Glutamatergic neuron (in vitro differentiated cells): ENCODE measurements around the gene ESD. TPM values are rescaled to one million over a fixed set of nuclear protein-coding genes. Genes with fewer than 3 reads are reported as not detected.
A peak's percentile ranks its signal among the peaks of the same experiment; 100 is the strongest.

Experiments used
- DNase-seq: peaks from one replicate; pipeline ENCODE4 v3.0.0; 2022
- H3K27ac Mint-ChIP-seq: one replicate; pipeline ENCODE4 v1.8.0; 2020; ENCODE audit warnings: mild to moderate bottlenecking, mixed read lengths, inconsistent platforms; ENCODE audit not compliant: unreplicated experiment
- H3K27me3 Mint-ChIP-seq: one replicate; pipeline ENCODE4 v1.8.0; 2020; ENCODE audit warnings: mild to moderate bottlenecking, moderate library complexity, mixed read lengths, inconsistent platforms; ENCODE audit not compliant: unreplicated experiment
- H3K36me3 Mint-ChIP-seq: one replicate; pipeline ENCODE4 v1.8.0; 2020; ENCODE audit warnings: mild to moderate bottlenecking, mixed read lengths, inconsistent platforms; ENCODE audit not compliant: unreplicated experiment
- H3K4me1 Mint-ChIP-seq: one replicate; pipeline ENCODE4 v1.8.0; 2020; ENCODE audit warnings: mild to moderate bottlenecking, low read depth, mixed read lengths, inconsistent platforms; ENCODE audit not compliant: unreplicated experiment
- H3K4me3 Mint-ChIP-seq: one replicate; pipeline ENCODE4 v1.8.0; 2020; ENCODE audit warnings: mild to moderate bottlenecking, mixed read lengths, inconsistent platforms; ENCODE audit not compliant: unreplicated experiment
- H3K9me3 Mint-ChIP-seq: one replicate; pipeline ENCODE4 v1.8.0; 2020; ENCODE audit warnings: mild to moderate bottlenecking, moderate library complexity, mixed read lengths, inconsistent platforms; ENCODE audit not compliant: unreplicated experiment
- total RNA-seq: library from RNA; stranded (reverse); fragmentation: NEBNext Ultra II Directional; extraction: Animal tissue kit (Norgen Biotek cat#: 25700); gene quantifications from one replicate; pipeline ENCODE4 v1.2.1, GENCODE V29; 2021; ENCODE audit not compliant: unreplicated experiment
- TF ChIP-seq, protein P1 (sequence below): fragments of 200-600 bp; sonication (generic); IDR thresholded peaks from one replicate; pipeline ENCODE4 v1.5.0; 2021; ENCODE audit not compliant: partially characterized antibody, unreplicated experiment

Gene ESD
- total RNA-seq, 1 donor from 2014 or later, result 90.4 TPM

DNA sequence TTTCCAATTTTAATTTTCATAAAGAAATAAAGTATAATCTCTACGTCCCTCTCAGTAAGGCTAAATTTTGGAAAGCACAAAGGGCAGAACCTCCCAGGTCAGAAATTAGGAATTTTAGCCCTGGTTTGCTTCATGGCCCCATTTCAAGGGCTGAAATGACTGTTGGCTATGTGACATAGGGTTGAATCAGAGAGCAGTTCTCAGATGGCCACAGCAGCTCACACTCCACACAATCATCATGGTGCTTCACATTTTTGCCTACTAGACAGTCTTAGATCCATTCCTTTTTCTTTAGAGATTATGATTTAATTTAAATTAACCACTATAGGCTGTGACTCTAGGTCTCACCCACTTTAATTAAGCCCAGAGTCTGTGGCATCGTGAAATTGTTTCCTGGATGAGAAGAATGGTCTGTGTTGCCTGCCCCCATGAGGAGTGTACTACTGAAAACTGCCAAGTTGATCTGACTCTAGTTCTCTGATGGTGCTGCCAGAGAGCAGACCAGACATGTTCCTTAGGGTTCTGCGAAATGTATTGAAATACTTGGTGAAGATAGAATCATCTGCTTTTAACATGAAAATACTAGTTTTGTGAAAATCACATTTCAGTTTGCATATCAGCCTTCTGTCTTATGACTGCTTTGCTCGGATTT lies 57.4 kb downstream of the ESD start:
- Mint-ChIP-seq H3K9me3 (no peaks in the 10 kb centered on the region), H3K27ac (peak overlapping the region; percentile 64), H3K4me1 (peaks cover 14% of the 10 kb centered on the region), H3K4me3 (no peak overlapping the region), H3K36me3 (no peaks in the 10 kb centered on the region), H3K27me3 (no peaks in the 10 kb centered on the region)
- DNase-seq, result no peak
- TF ChIP-seq, protein P1, sequence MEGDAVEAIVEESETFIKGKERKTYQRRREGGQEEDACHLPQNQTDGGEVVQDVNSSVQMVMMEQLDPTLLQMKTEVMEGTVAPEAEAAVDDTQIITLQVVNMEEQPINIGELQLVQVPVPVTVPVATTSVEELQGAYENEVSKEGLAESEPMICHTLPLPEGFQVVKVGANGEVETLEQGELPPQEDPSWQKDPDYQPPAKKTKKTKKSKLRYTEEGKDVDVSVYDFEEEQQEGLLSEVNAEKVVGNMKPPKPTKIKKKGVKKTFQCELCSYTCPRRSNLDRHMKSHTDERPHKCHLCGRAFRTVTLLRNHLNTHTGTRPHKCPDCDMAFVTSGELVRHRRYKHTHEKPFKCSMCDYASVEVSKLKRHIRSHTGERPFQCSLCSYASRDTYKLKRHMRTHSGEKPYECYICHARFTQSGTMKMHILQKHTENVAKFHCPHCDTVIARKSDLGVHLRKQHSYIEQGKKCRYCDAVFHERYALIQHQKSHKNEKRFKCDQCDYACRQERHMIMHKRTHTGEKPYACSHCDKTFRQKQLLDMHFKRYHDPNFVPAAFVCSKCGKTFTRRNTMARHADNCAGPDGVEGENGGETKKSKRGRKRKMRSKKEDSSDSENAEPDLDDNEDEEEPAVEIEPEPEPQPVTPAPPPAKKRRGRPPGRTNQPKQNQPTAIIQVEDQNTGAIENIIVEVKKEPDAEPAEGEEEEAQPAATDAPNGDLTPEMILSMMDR, result no peak

DNA sequence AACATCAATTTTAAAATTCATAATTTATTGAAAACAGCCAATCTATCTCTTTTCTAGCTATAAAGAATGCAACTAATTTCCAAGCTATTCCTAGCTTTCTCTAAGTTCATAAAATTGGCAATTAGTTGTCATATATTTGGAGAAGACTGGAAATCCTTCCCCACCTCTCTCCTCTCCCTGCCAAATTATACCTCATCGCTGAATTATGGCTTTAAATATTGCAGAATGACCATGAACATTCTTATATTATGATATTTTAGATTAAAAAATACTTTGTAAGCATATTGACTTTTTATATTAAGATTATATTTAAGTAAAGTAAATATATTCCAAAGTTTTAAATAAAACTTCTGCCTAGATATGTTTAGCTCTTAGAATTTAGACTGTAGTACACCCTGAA lies 58.2 kb downstream of the ESD start:
- no peaks in the 10 kb centered on the region for H3K9me3 Mint-ChIP-seq
- no peak overlapping the region for H3K4me3 Mint-ChIP-seq
- peaks cover 15% of the 10 kb centered on the region for H3K4me1 Mint-ChIP-seq
- DNase-seq, result no peak
- no peaks in the 10 kb centered on the region for H3K36me3 Mint-ChIP-seq
- no peaks in the 10 kb centered on the region for H3K27me3 Mint-ChIP-seq
- TF ChIP-seq, protein P1, result no peak
- no peak overlapping the region for H3K27ac Mint-ChIP-seq

DNA sequence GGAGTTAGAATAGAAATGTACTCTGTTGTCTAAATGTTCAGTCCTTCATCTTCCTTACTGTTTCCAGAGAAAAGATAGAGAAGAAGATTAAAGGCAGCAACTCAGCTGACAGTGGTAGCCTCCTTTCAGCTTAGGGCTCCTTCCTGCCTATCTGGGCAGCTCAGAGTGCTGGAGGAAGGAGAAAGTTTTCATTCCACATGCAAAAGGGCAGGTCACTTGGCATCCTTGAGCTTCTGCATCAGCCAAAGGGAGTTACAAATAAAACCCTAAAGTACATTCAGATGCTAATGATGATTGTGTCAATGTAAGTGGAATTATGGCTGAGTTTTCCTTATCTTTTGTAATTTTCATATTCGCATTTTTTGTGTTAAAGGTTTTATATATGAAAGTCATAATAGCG lies 58.9 kb downstream of the ESD start:
- Mint-ChIP-seq H3K27me3 (no peaks in the 10 kb centered on the region), H3K36me3 (no peaks in the 10 kb centered on the region), H3K9me3 (no peaks in the 10 kb centered on the region), H3K4me3 (no peak overlapping the region), H3K27ac (no peak overlapping the region), H3K4me1 (peaks cover 15% of the 10 kb centered on the region)
- TF ChIP-seq, protein P1, result no peak
- DNase-seq, result no peak

DNA sequence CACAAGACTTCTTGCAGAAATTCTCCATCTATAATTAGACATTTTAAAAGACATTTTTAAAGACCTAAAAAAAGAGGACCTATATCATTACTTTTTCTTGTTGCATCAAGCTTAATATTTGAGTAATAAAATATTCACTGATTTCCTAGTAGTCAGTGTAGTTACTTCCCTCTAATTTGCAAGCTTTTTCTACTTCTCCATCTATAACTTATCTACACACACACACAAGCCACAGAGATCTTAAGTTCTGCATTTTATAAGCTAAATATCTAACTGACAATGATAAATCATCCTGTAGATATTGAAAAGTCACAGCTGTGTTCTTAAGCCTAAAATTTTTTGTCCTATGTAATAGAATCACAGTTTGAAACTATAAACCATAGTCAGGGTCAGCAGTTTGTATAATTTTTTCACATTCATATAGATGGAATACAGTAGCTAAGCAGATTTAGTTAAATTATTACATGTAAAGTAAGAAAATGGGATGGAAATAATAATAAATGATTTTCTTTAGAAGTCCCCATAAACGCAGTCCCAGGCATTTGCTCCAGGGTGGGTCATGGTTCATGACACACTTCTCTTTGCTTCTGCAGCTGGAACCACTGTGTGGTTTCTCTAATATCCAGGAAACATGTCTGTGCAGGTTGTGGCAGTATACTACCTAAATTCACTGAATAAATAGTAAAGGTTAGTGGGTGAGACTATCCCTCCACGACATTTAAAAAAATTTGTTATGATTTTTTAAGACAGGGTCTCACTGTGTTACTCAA lies 60.2 kb downstream of the ESD start:
- Mint-ChIP-seq H3K36me3 (peaks cover 3% of the 10 kb centered on the region), H3K4me3 (no peak overlapping the region), H3K27ac (no peak overlapping the region), H3K27me3 (no peaks in the 10 kb centered on the region), H3K9me3 (no peaks in the 10 kb centered on the region), H3K4me1 (peaks cover 15% of the 10 kb centered on the region)
- DNase-seq, result no peak
- TF ChIP-seq, protein P1, result no peak

DNA sequence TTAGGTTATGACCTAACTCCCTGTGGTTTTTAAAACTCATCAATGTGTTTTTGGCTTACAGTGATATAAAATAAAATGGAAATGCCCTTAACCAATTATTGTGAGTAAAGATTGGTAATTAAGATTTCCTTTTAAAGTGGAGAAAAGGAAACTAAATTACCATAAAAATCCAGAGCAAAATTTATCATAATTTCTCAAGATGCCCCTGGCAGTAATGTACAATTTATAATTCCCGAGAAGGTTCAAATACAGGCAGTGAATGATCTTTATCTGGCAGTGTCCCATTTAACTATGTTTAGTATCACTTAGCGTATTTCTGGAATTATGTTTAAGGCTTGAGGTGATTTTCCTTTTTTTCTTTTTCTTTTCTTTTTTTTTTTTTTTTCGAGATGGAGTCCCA lies 61.5 kb downstream of the ESD start:
- Mint-ChIP-seq H3K4me3 (no peak overlapping the region), H3K4me1 (peaks cover 15% of the 10 kb centered on the region), H3K9me3 (no peaks in the 10 kb centered on the region), H3K27ac (no peak overlapping the region), H3K36me3 (peaks cover 4% of the 10 kb centered on the region), H3K27me3 (no peaks in the 10 kb centered on the region)
- TF ChIP-seq, protein P1, result no peak
- no peak for DNase-seq
